Endodermal cell (in vitro differentiated cells): ENCODE results near the gene RPH3AL. TPM values are rescaled to one million over a fixed set of nuclear protein-coding genes. Genes with fewer than 3 reads are reported as not detected.

ENCODE experiments used
- DNase-seq: peaks from one replicate; pipeline ENCODE4 v3.0.0-alpha.2; 2017
- H3K27ac ChIP-seq: 2 replicates; pipeline ENCODE4 v1.5.1; 2013; ENCODE audit warnings: mild to moderate bottlenecking, low read depth, low read length, moderate library complexity
- H3K27me3 ChIP-seq: 2 replicates; pipeline ENCODE4 v1.6.1; 2013; ENCODE audit warnings: mild to moderate bottlenecking, low read length, moderate library complexity; ENCODE audit not compliant: insufficient read depth, control insufficient read depth, poor library complexity, severe bottlenecking
- H3K36me3 ChIP-seq: 2 replicates; pipeline ENCODE4 v1.7.0; 2013; ENCODE audit warnings: mild to moderate bottlenecking, low read length, moderate library complexity; ENCODE audit not compliant: control insufficient read depth, insufficient read depth
- H3K4me1 ChIP-seq: one replicate; pipeline ENCODE4 v1.7.0; 2013; ENCODE audit warnings: low read length; ENCODE audit not compliant: control insufficient read depth, insufficient read depth
- H3K4me3 ChIP-seq: 2 replicates; pipeline ENCODE4 v1.5.1; 2013; ENCODE audit warnings: mild to moderate bottlenecking, low read length, moderate library complexity
- H3K9ac ChIP-seq: 2 replicates; pipeline ENCODE4 v1.6.1; 2013; ENCODE audit warnings: mild to moderate bottlenecking, low read length, moderate library complexity; ENCODE audit not compliant: poor library complexity, severe bottlenecking; ENCODE audit errors: extremely low read depth
- H3K9me3 ChIP-seq: 2 replicates; pipeline ENCODE4 v1.6.1; 2013; ENCODE audit warnings: mild to moderate bottlenecking, low read length, moderate library complexity; ENCODE audit not compliant: control insufficient read depth
- H3K27ac Mint-ChIP-seq: 2 replicates; pipeline ENCODE4 v1.8.0; 2020; ENCODE audit warnings: mixed read lengths
- H3K27me3 Mint-ChIP-seq: 2 replicates; pipeline ENCODE4 v1.8.0; 2021; ENCODE audit warnings: mild to moderate bottlenecking, mixed read lengths; ENCODE audit not compliant: insufficient read depth
- H3K36me3 Mint-ChIP-seq: 2 replicates; pipeline ENCODE4 v1.8.0; 2020; ENCODE audit warnings: low read depth, mixed read lengths
- H3K4me1 Mint-ChIP-seq: 2 replicates; pipeline ENCODE4 v1.8.0; 2020; ENCODE audit warnings: mixed read lengths
- H3K4me3 Mint-ChIP-seq: 2 replicates; pipeline ENCODE4 v1.8.0; 2020; ENCODE audit warnings: mild to moderate bottlenecking, moderate library complexity, mixed read lengths
- H3K9me3 Mint-ChIP-seq: 2 replicates; pipeline ENCODE4 v1.8.0; 2020; ENCODE audit warnings: mild to moderate bottlenecking, mixed read lengths
- WGBS, 2 experiments: methylation state at CpG; one replicate each; pipeline versions ENCODE4 v1.1.5 to v1.1.7; 2013; ENCODE audit warnings: missing lambda C conversion rate in 2 of 2, mixed read lengths in 1 of 2; ENCODE audit not compliant: insufficient coverage in 1 of 2, insufficient read length in 1 of 2; 5-methylcytosine and 5-hydroxymethylcytosine counted together
- total RNA-seq, 2 donors: library from RNA; stranded (reverse); fragmentation: NEBNext Ultra II Directional in 1 of 2; extraction: Animal tissue kit (Norgen Biotek cat#: 25700) in 1 of 2; gene quantifications; 2 replicates in 1 of 2; 3 replicates in 1 of 2; pipeline ENCODE4 v1.2.1, GENCODE V29; 2021
- TF ChIP-seq, protein P1 (sequence below): fragments of 200-600 bp; sonication (generic); conservative IDR thresholded peaks from 2 replicates; pipeline ENCODE4 v1.5.0; 2021; ENCODE audit warnings: antibody characterized with exemption, mild to moderate bottlenecking

Gene RPH3AL
- total RNA-seq, 2 donors from 2014 or later, result 14.7 to 16.9 TPM

DNA sequence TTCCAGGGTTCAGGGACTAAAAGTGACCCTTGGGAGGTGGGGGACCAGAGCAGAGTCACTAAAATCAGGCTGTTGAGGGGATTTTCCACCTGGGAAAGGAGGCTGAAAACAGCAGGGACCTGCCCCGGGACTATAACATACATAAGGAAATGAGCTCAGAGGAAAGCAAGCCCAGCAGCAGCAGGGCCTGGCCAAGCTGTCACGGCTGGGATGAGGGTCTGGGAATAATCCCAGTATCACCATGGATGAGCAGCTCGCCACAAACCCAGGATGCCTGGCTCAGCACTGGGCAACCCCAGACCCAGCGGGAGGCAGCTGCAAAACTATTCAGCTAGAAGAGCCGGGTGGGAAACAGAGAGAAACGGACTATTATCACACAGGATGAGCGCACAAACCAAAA lies 72.4 kb downstream of the RPH3AL start:
- Histone ChIP-seq H3K27me3 (no peaks in the 10 kb centered on the region), H3K9ac (no peak overlapping the region), H3K9me3 (no peaks in the 10 kb centered on the region), H3K36me3 (no peaks in the 10 kb centered on the region), H3K4me3 (no peak overlapping the region), H3K27ac (no peak overlapping the region), H3K4me1 (no peaks in the 10 kb centered on the region)
- WGBS, 2 experiments, result 63 to 79% methylated on average over 3 to 7 of the region's 7 CpGs
- TF ChIP-seq, protein P1, sequence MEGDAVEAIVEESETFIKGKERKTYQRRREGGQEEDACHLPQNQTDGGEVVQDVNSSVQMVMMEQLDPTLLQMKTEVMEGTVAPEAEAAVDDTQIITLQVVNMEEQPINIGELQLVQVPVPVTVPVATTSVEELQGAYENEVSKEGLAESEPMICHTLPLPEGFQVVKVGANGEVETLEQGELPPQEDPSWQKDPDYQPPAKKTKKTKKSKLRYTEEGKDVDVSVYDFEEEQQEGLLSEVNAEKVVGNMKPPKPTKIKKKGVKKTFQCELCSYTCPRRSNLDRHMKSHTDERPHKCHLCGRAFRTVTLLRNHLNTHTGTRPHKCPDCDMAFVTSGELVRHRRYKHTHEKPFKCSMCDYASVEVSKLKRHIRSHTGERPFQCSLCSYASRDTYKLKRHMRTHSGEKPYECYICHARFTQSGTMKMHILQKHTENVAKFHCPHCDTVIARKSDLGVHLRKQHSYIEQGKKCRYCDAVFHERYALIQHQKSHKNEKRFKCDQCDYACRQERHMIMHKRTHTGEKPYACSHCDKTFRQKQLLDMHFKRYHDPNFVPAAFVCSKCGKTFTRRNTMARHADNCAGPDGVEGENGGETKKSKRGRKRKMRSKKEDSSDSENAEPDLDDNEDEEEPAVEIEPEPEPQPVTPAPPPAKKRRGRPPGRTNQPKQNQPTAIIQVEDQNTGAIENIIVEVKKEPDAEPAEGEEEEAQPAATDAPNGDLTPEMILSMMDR, result no peak
- H3K9me3 Mint-ChIP-seq, result no peaks in the 10 kb centered on the region
- no peaks in the 10 kb centered on the region for H3K27me3 Mint-ChIP-seq
- H3K4me1 Mint-ChIP-seq, result no peaks in the 10 kb centered on the region
- H3K27ac Mint-ChIP-seq, result no peak overlapping the region
- H3K4me3 Mint-ChIP-seq, result no peak overlapping the region
- H3K36me3 Mint-ChIP-seq, result peaks cover 19% of the 10 kb centered on the region
- no peak for DNase-seq

DNA sequence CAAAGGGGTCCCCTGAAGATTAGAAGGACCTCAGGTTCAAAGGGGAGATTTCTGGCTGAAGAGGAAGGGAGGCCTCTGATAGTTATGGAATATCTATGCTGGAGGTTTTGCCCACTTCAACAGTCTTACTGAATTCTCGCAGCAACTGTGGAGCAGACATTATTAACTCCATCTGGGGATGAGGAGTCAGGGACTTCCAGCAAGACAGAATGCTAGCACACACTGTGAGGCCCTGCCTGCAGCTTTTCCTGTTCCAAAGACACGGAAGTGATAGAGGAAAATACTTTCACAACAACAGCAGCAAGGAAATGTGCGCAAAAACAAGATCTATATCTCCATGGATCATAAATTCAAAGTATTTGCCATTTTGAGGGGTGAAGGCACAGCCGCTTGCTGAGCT lies 72.8 kb downstream of the RPH3AL start:
- no peak overlapping the region for H3K27ac Mint-ChIP-seq
- Histone ChIP-seq H3K27me3 (no peaks in the 10 kb centered on the region), H3K36me3 (no peaks in the 10 kb centered on the region), H3K27ac (no peak overlapping the region), H3K9ac (no peak overlapping the region), H3K4me1 (no peaks in the 10 kb centered on the region), H3K9me3 (no peaks in the 10 kb centered on the region), H3K4me3 (no peak overlapping the region)
- DNase-seq, result no peak
- H3K4me3 Mint-ChIP-seq, result no peak overlapping the region
- TF ChIP-seq, protein P1, result no peak
- WGBS, 2 experiments, result 94 to 96% methylated on average over 4 of the region's 4 CpGs
- no peaks in the 10 kb centered on the region for H3K9me3 Mint-ChIP-seq
- H3K4me1 Mint-ChIP-seq, result no peaks in the 10 kb centered on the region
- H3K36me3 Mint-ChIP-seq, result peaks cover 19% of the 10 kb centered on the region
- no peaks in the 10 kb centered on the region for H3K27me3 Mint-ChIP-seq

- Histone ChIP-seq H3K9ac (no peak overlapping the region), H3K4me1 (no peaks in the 10 kb centered on the region), H3K27ac (no peak overlapping the region), H3K9me3 (no peaks in the 10 kb centered on the region), H3K36me3 (no peaks in the 10 kb centered on the region), H3K4me3 (no peak overlapping the region), H3K27me3 (no peaks in the 10 kb centered on the region)
- 90 to 97% methylated on average over 2 to 4 of the region's 4 CpGs for WGBS, 2 experiments
- H3K27me3 Mint-ChIP-seq, result no peaks in the 10 kb centered on the region
- H3K4me3 Mint-ChIP-seq, result no peak overlapping the region
- TF ChIP-seq, protein P1, result no peak
- DNase-seq, result no peak
- H3K27ac Mint-ChIP-seq, result no peak overlapping the region
- no peaks in the 10 kb centered on the region for H3K4me1 Mint-ChIP-seq
- no peaks in the 10 kb centered on the region for H3K9me3 Mint-ChIP-seq
- H3K36me3 Mint-ChIP-seq, result peaks cover 19% of the 10 kb centered on the region
Observed at GRCh38 chr17:279331-279730, 73.3 kb downstream of the RPH3AL start.
